Right renal cortex interstitium (tissue), 3 donors: ENCODE data around the gene NR5A2. TPM values are rescaled to one million over a fixed set of nuclear protein-coding genes. Genes with fewer than 3 reads are reported as not detected.

Experiments used
- DNase-seq, 3 donors: peaks; one replicate each; pipeline ENCODE4 v3.0.0-alpha.2; 2013; ENCODE audit warnings: low read depth in 3 of 3, low spot score in 2 of 3
- polyA plus RNA-seq, 3 donors: library from polyadenylated mRNA; unstranded; fragments of 120-200 nt; gene quantifications; one replicate each; pipeline ENCODE4 v1.2.1, GENCODE V29; 2013; ENCODE audit not compliant: insufficient read length in 3 of 3

NR5A2 gene
- polyA plus RNA-seq, 3 donors: 2.2 to 2.5 (median 2.4) TPM

- DNase-seq: no peak
These were observed 91.4 kb downstream of the NR5A2 start for GRCh38 chr1:200118779-200119505.

DNA sequence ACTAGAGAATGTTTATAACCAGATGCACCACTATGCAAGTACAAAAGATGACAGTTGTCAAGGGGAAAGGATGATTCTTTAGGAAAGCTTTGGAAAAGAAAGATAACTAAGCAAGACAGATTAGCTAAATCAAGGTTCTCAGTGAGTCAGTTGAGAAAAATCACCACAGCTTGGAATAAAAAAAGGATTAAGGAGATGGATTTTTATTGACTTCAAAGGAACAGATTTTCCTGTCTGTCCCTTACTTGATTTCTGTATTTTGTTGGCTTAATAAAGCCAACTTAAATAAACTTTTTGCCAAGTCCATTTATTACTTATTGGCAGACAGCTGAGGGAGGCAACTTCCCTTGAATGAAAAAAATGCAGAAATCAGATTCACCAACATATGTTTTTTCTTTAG is 93.9 kb downstream of the NR5A2 start:
- DNase-seq: no peak

GRCh38 chr1:200124309-200124708 is 96.8 kb downstream of the NR5A2 start:
- DNase-seq: no peak

- no peak for DNase-seq
These were observed 100.6 kb downstream of the NR5A2 start for GRCh38 chr1:200128081-200128480.

GRCh38 chr1:200128944-200129879 is 101.7 kb downstream of the NR5A2 start:
- DNase-seq: no peak

GRCh38 chr1:200130552-200130951 is 103.0 kb downstream of the NR5A2 start:
- no peak for DNase-seq

- no peak for DNase-seq
These were observed 104.1 kb downstream of the NR5A2 start for GRCh38 chr1:200131551-200132125.

GRCh38 chr1:200133123-200133522 is 105.6 kb downstream of the NR5A2 start:
- no peak for DNase-seq

GRCh38 chr1:200134116-200134515 is 106.6 kb downstream of the NR5A2 start:
- no peak for DNase-seq

- DNase-seq: no peak
These were observed 108.9 kb downstream of the NR5A2 start for GRCh38 chr1:200136384-200136783.

- peak in 1 of 3 donors; percentile 7 for DNase-seq
These were observed 112.2 kb downstream of the NR5A2 start for GRCh38 chr1:200139661-200140250.

GRCh38 chr1:200143347-200143746 is 115.8 kb downstream of the NR5A2 start:
- DNase-seq: no peak

- no peak for DNase-seq
These were observed 118.6 kb downstream of the NR5A2 start for GRCh38 chr1:200146100-200146499.

- no peak for DNase-seq
These were observed 119.6 kb downstream of the NR5A2 start for GRCh38 chr1:200147094-200147493.

- DNase-seq: no peak
These were observed 120.2 kb downstream of the NR5A2 start for GRCh38 chr1:200147742-200148141.

DNA sequence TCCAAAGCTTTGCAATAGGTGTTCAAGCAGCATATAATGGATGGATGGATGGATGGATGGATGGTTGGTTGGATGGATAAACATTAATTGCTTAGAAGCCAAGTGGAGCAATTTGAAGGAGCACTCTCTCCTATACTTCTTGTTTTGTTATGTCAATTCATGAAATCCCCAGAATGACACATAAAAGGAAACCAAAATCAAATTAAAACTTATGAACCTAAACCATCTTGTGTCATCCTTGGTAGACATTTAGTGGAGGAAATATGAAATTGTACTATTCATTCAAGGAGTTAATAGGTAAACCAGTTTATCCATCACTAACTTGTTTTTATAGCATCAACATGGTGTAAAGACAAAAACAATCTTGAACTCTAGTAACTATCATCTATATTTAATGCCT is 122.5 kb downstream of the NR5A2 start:
- DNase-seq: no peak

DNA sequence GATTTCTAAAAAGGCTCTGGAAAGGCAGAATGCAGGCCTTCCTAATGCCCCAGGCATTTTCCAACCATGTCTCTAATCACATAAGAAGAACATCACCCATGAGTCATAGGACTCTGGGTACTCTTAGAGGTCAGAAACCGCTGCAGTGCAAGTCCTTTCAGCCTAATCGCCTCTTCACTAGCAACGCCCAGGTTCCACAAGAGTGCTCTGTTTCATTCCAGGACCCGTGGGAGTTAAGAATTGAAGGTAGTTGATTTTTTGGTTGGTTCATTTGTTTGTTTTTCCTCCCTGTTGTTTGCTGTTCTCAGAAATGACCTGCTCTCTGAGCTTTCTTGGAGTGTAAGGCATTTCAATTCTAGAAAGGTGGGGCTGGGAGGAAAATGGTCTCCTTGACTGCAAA is 123.2 kb downstream of the NR5A2 start:
- DNase-seq: peak in 1 of 3 donors; percentile 18

- DNase-seq: no peak
These were observed 124.8 kb downstream of the NR5A2 start for GRCh38 chr1:200152336-200152735.

DNA sequence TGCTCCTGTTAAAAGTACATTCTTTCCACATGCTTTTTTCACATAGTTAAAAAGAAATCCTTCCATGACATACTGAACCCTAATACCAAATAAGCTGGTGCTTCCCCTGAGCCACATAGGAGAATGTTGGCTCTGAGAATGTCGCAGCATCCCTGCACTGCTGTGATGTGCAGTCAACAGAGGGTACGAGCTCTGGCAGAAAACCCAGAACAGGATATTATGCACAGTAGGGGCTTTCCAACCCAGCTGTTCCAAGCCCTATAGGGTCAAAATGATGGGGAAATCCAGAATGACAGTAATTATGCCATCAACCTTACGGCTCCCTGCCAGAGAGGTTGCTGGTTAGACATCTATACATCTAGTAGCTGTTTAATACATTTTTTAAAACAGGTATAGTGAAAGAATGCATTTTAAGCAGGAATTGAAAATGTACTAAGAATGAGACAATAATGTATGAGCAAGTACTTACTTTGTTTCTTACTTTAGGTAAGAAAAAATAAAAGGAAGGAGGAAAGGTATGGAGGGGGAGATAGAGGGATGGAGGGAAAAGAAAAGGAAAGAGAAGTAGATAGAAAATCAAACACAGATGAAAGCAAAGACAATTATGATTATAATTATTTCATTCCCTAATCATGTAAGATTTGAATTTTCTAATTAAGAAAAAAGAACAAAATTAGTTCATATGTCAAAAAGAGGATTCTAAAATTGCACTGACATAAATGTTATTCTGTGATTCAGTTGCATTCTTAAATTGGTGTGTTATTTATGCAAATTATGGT is 126.0 kb downstream of the NR5A2 start:
- DNase-seq: no peak

GRCh38 chr1:200154069-200154767 is 126.7 kb downstream of the NR5A2 start:
- no peak for DNase-seq
